Astrocyte (in vitro differentiated cells and primary cell): ENCODE measurements around the gene CLEC4G. TPM values are rescaled to one million over a fixed set of nuclear protein-coding genes. Genes with fewer than 3 reads are reported as not detected.

ENCODE experiments used
- DNase-seq: peaks from one replicate; pipeline ENCODE4 v3.0.0-alpha.2; 2010; ENCODE audit warnings: low read depth
- FAIRE-seq: peaks from 2 replicates; lab custom pipeline; 2011; peaks lifted over from hg19 to GRCh38; lab: Jason Lieb, UNC
- H2AFZ ChIP-seq: 2 replicates; pipeline ENCODE4 v1.6.0; 2012; ENCODE audit warnings: low read depth, low read length, inconsistent platforms
- H3K27ac ChIP-seq: 2 replicates; pipeline ENCODE4 v1.5.1; 2011; ENCODE audit warnings: low read depth, low read length, inconsistent platforms
- H3K27me3 ChIP-seq: 2 replicates; pipeline ENCODE4 v1.6.0; 2011; ENCODE audit warnings: low read length, inconsistent platforms; ENCODE audit not compliant: insufficient read depth
- H3K36me3 ChIP-seq: 2 replicates; pipeline ENCODE4 v1.5.1; 2011; ENCODE audit warnings: low read length, inconsistent platforms; ENCODE audit not compliant: insufficient read depth
- H3K4me1 ChIP-seq: 2 replicates; pipeline ENCODE4 v1.5.1; 2011; ENCODE audit warnings: low read length, inconsistent platforms; ENCODE audit not compliant: insufficient read depth
- H3K4me2 ChIP-seq: 2 replicates; pipeline ENCODE4 v1.6.0; 2012; ENCODE audit warnings: low read length, inconsistent platforms
- H3K4me3 ChIP-seq: 2 replicates; pipeline ENCODE4 v1.5.1; 2011; ENCODE audit warnings: low read depth, mild to moderate bottlenecking, low read length, inconsistent platforms; ENCODE audit not compliant: insufficient read depth
- H3K79me2 ChIP-seq: 2 replicates; pipeline ENCODE4 v1.6.0; 2012; ENCODE audit warnings: mild to moderate bottlenecking, low read length, inconsistent platforms; ENCODE audit not compliant: insufficient read depth
- H3K9ac ChIP-seq: 2 replicates; pipeline ENCODE4 v1.6.0; 2012; ENCODE audit warnings: mild to moderate bottlenecking, low read length, inconsistent platforms
- H3K9me3 ChIP-seq: 2 replicates; pipeline ENCODE4 v1.5.1; 2012; ENCODE audit warnings: low read depth, mild to moderate bottlenecking, low read length, inconsistent platforms; ENCODE audit not compliant: insufficient read depth
- H4K20me1 ChIP-seq: 2 replicates; pipeline ENCODE4 v1.6.0; 2012; ENCODE audit warnings: low read length, inconsistent platforms; ENCODE audit not compliant: insufficient read depth
- H3K27ac Mint-ChIP-seq: one replicate; pipeline ENCODE4 v1.8.0; 2021; ENCODE audit warnings: mild to moderate bottlenecking, mixed read lengths; ENCODE audit not compliant: unreplicated experiment
- H3K27me3 Mint-ChIP-seq: one replicate; pipeline ENCODE4 v1.8.0; 2021; ENCODE audit warnings: low read depth, mixed read lengths; ENCODE audit not compliant: unreplicated experiment
- H3K36me3 Mint-ChIP-seq: one replicate; pipeline ENCODE4 v1.8.0; 2021; ENCODE audit warnings: low read depth, mixed read lengths; ENCODE audit not compliant: unreplicated experiment
- H3K4me1 Mint-ChIP-seq: one replicate; pipeline ENCODE4 v1.8.0; 2021; ENCODE audit warnings: low read depth, mixed read lengths; ENCODE audit not compliant: unreplicated experiment
- H3K4me3 Mint-ChIP-seq: one replicate; pipeline ENCODE4 v1.8.0; 2021; ENCODE audit warnings: mild to moderate bottlenecking, moderate library complexity, mixed read lengths; ENCODE audit not compliant: unreplicated experiment
- H3K9me3 Mint-ChIP-seq: one replicate; pipeline ENCODE4 v1.8.0; 2021; ENCODE audit warnings: mild to moderate bottlenecking, mixed read lengths; ENCODE audit not compliant: unreplicated experiment
- EZH2 ChIP-seq: IDR thresholded peaks from 2 replicates; pipeline ENCODE4 v1.6.1; 2012; ENCODE audit warnings: mild to moderate bottlenecking, low read length, inconsistent platforms; ENCODE audit not compliant: insufficient read depth
- total RNA-seq: library from RNA; stranded (reverse); gene quantifications from 2 replicates; pipeline ENCODE4 v1.2.1, GENCODE V29; 2021
- TF ChIP-seq, protein P1 (sequence below): IDR thresholded peaks from 2 replicates; pipeline ENCODE4 v1.5.1; 2011; ENCODE audit warnings: low read depth, mild to moderate bottlenecking, inconsistent platforms, low read length, moderate library complexity; ENCODE audit not compliant: insufficient read depth

The CLEC4G gene
- total RNA-seq, 1 donor from 2014 or later, result not detected

DNA sequence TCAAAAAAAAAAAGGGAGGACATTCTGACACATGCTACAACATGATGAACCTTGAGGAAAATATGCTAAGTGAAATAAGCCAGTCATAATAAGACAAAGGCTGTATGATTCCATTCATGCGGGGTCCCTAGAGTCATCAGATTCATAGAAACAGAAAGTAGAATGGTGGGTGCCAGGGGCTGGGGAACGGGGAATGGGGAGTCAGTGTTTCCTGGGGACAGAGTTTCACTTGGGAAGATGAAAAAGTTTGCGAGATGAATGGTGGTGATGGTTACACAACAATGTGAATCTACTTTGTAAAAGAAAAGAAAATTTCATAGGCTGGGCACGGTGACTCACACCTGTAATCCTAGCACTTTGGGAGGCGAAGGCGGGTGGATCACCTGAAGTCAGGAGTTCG is 6.1 kb upstream of the CLEC4G start:
- H4K20me1 ChIP-seq, result no peaks in the 10 kb centered on the region
- H3K4me3 Mint-ChIP-seq, result no peak overlapping the region
- H3K27me3 ChIP-seq, result peaks cover 6% of the 10 kb centered on the region
- H3K36me3 ChIP-seq, result no peaks in the 10 kb centered on the region
- no peak overlapping the region for H3K27ac ChIP-seq
- no peak overlapping the region for H3K4me2 ChIP-seq
- no peaks in the 10 kb centered on the region for H3K79me2 ChIP-seq
- TF ChIP-seq EZH2, result no peak
- TF ChIP-seq, protein P1, sequence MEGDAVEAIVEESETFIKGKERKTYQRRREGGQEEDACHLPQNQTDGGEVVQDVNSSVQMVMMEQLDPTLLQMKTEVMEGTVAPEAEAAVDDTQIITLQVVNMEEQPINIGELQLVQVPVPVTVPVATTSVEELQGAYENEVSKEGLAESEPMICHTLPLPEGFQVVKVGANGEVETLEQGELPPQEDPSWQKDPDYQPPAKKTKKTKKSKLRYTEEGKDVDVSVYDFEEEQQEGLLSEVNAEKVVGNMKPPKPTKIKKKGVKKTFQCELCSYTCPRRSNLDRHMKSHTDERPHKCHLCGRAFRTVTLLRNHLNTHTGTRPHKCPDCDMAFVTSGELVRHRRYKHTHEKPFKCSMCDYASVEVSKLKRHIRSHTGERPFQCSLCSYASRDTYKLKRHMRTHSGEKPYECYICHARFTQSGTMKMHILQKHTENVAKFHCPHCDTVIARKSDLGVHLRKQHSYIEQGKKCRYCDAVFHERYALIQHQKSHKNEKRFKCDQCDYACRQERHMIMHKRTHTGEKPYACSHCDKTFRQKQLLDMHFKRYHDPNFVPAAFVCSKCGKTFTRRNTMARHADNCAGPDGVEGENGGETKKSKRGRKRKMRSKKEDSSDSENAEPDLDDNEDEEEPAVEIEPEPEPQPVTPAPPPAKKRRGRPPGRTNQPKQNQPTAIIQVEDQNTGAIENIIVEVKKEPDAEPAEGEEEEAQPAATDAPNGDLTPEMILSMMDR, result no peak
- peaks cover 3% of the 10 kb centered on the region for H3K9me3 Mint-ChIP-seq
- H2AFZ ChIP-seq, result no peak overlapping the region
- H3K27me3 Mint-ChIP-seq, result peaks cover 59% of the 10 kb centered on the region
- FAIRE-seq, result no peak
- no peak for DNase-seq
- H3K27ac Mint-ChIP-seq, result no peak overlapping the region
- no peaks in the 10 kb centered on the region for H3K4me1 Mint-ChIP-seq
- H3K4me1 ChIP-seq, result no peaks in the 10 kb centered on the region
- H3K36me3 Mint-ChIP-seq, result no peaks in the 10 kb centered on the region
- H3K4me3 ChIP-seq, result no peak overlapping the region
- no peak overlapping the region for H3K9ac ChIP-seq
- H3K9me3 ChIP-seq, result no peaks in the 10 kb centered on the region

DNA sequence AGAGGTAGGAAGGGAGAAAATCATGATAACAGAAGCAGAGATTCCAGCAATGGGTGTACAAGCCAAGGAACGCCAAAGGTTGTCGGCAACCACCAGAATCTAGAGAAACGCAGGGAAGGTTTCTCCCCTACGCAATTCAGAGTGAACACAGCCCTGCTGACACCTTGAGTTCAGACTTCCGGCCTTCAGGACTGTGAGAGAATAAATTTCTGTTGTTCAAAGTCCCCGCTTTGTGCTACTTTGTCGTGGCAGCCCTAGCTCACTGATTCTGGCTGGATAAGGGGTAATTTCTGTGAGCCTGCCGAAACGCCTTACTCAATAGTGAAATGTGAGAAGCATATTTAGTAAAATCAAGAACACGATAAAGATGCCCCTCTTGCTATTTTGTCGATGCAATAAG is 5.3 kb upstream of the CLEC4G start:
- Histone ChIP-seq H3K4me2 (no peak overlapping the region), H3K27ac (no peak overlapping the region), H2AFZ (no peak overlapping the region), H3K27me3 (peaks cover 6% of the 10 kb centered on the region), H3K9ac (no peak overlapping the region), H3K36me3 (no peaks in the 10 kb centered on the region), H3K79me2 (no peaks in the 10 kb centered on the region), H4K20me1 (no peaks in the 10 kb centered on the region), H3K9me3 (no peaks in the 10 kb centered on the region), H3K4me3 (no peak overlapping the region), H3K4me1 (no peaks in the 10 kb centered on the region)
- no peak for FAIRE-seq
- no peak for DNase-seq
- Mint-ChIP-seq H3K27ac (no peak overlapping the region), H3K4me3 (no peak overlapping the region), H3K9me3 (no peaks in the 10 kb centered on the region), H3K27me3 (peaks cover 55% of the 10 kb centered on the region), H3K36me3 (no peaks in the 10 kb centered on the region), H3K4me1 (no peaks in the 10 kb centered on the region)
- TF ChIP-seq, protein P1, result no peak
- TF ChIP-seq EZH2, result no peak

DNA sequence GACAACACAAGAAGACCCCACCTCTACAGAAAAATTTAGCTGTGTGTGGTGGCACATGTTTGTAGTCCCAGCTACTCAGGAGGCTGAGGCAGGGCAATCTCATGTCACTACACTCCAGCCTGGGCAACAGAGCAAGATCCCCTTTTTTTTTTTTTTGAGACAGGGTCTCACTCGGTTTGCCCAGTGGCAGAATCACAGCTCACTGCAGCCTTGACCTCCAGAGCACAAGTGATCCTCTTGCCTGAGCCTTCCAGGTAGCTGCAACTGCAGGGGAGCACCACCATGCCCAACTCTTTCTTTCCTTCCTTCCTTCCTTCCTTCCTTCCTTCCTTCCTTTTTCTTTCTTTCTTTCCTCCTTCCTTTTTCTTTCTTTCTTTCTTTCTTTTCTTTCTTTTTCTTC is 4.2 kb upstream of the CLEC4G start:
- no peak overlapping the region for H3K27ac ChIP-seq
- no peak overlapping the region for H3K4me3 ChIP-seq
- Mint-ChIP-seq H3K4me3 (no peak overlapping the region), H3K27ac (no peak overlapping the region), H3K4me1 (no peaks in the 10 kb centered on the region), H3K27me3 (peaks cover 58% of the 10 kb centered on the region), H3K36me3 (no peaks in the 10 kb centered on the region), H3K9me3 (no peaks in the 10 kb centered on the region)
- no peak overlapping the region for H3K9ac ChIP-seq
- no peaks in the 10 kb centered on the region for H3K4me1 ChIP-seq
- no peak overlapping the region for H3K4me2 ChIP-seq
- H3K36me3 ChIP-seq, result no peaks in the 10 kb centered on the region
- no peaks in the 10 kb centered on the region for H3K9me3 ChIP-seq
- no peak overlapping the region for H2AFZ ChIP-seq
- FAIRE-seq, result no peak
- H4K20me1 ChIP-seq, result no peaks in the 10 kb centered on the region
- H3K27me3 ChIP-seq, result peaks cover 6% of the 10 kb centered on the region
- H3K79me2 ChIP-seq, result no peaks in the 10 kb centered on the region
- DNase-seq, result no peak
- TF ChIP-seq EZH2, result no peak
- TF ChIP-seq, protein P1, result no peak
